ENCODE data around the gene ASCC2. TPM values are rescaled to one million over a fixed set of nuclear protein-coding genes. Genes with fewer than 3 reads are reported as not detected.
A peak's percentile ranks its signal among the peaks of the same experiment; 100 is the strongest.
"Not testable (repeated sequence)": the region's sequence is repeated elsewhere in the genome, so short reads cannot be mapped to it uniquely, and the experiment has no call there.

ASCC2 gene
- total RNA-seq, 1 donor from 2014 or later, result 33.8 TPM

- intact Hi-C loops (cut with DNase I), result loop anchor here (5.0 kb wide), 4 partner anchors 47 to 237 kb away; partner anchors contain the start of gene MTMR3
- ATAC-seq (no peak), DNase-seq (ENCODE audit: missing footprints) (no peak)
Observed at GRCh38 chr22:29769723-29770321, 68.3 kb downstream of the ASCC2 start.

- no peak for ATAC-seq
- intact Hi-C loops (cut with DNase I), result loop anchor here (5.0 kb wide), 4 partner anchors 49 to 239 kb away; partner anchors contain the start of gene MTMR3
Observed at GRCh38 chr22:29768052-29768693, 69.9 kb downstream of the ASCC2 start.

GRCh38 chr22:29767171-29768051 is 70.7 kb downstream of the ASCC2 start, which contains the start of gene UQCR10:
Gene UQCR10 (plus strand): TSS chr22:29767369. CDS start chr22:29767399, 30 bp downstream.
- intact Hi-C loops (cut with DNase I), result loop anchor here (5.0 kb wide), 4 partner anchors 50 to 240 kb away; partner anchors contain the start of gene MTMR3

More at GRCh38 chr22:29768052-29768693, 69.9 kb downstream of the ASCC2 start:
- DNase-seq (ENCODE audit: missing footprints), result no peak

GRCh38 chr22:29766632-29767170 is 71.4 kb downstream of the ASCC2 start, which contains the start of gene ZMAT5:
Gene ZMAT5 (minus strand): TSS chr22:29767007. CDS start chr22:29748544, 18,463 bp downstream.
- ATAC-seq, result peak; percentile 98
- peak; percentile 96 for DNase-seq (ENCODE audit: missing footprints)
- intact Hi-C loops (cut with DNase I), result loop anchor here (5.0 kb wide), 4 partner anchors 51 to 241 kb away; partner anchors contain the start of gene MTMR3

More at GRCh38 chr22:29767171-29768051, 70.7 kb downstream of the ASCC2 start, which contains the start of gene UQCR10:
- ATAC-seq (peak; percentile 92), DNase-seq (ENCODE audit: missing footprints) (peak; percentile 99)

- ATAC-seq, result no peak
Observed at GRCh38 chr22:29765905-29766631, 72.0 kb downstream of the ASCC2 start.

GRCh38 chr22:29762263-29762662 is 75.8 kb downstream of the ASCC2 start:
- no peak for DNase-seq (ENCODE audit: missing footprints)
- intact Hi-C loops (cut with DNase I), result no loop called here
- ATAC-seq, result no peak

More at GRCh38 chr22:29765905-29766631, 72.0 kb downstream of the ASCC2 start:
- intact Hi-C loops (cut with DNase I), result loop anchor here (5.0 kb wide), 4 partner anchors 51 to 241 kb away; partner anchors contain the start of gene MTMR3
- no peak for DNase-seq (ENCODE audit: missing footprints)

- no peak for ATAC-seq
- no peak for DNase-seq (ENCODE audit: missing footprints)
- intact Hi-C loops (cut with DNase I), result no loop called here
Observed at GRCh38 chr22:29758959-29759358, 79.1 kb downstream of the ASCC2 start.

GRCh38 chr22:29758068-29758622 is 79.9 kb downstream of the ASCC2 start:
- ATAC-seq, result no peak
- intact Hi-C loops (cut with DNase I), result no loop called here
- no peak for DNase-seq (ENCODE audit: missing footprints)

GRCh38 chr22:29757096-29757495 is 81.0 kb downstream of the ASCC2 start:
- ATAC-seq, result no peak
- intact Hi-C loops (cut with DNase I), result no loop called here
- no peak for DNase-seq (ENCODE audit: missing footprints)

GRCh38 chr22:29756341-29756740 is 81.7 kb downstream of the ASCC2 start:
- intact Hi-C loops (cut with DNase I), result no loop called here
- no peak for ATAC-seq
- DNase-seq (ENCODE audit: missing footprints), result no peak

GRCh38 chr22:29755889-29756288 is 82.2 kb downstream of the ASCC2 start:
- no peak for ATAC-seq
- no peak for DNase-seq (ENCODE audit: missing footprints)
- intact Hi-C loops (cut with DNase I), result no loop called here

GRCh38 chr22:29754658-29755395 is 83.2 kb downstream of the ASCC2 start:
- intact Hi-C loops (cut with DNase I); DNase-seq (ENCODE audit: missing footprints); ATAC-seq: not testable (repeated sequence)

GRCh38 chr22:29753808-29754657 is 84.0 kb downstream of the ASCC2 start:
- no peak for ATAC-seq
- intact Hi-C loops (cut with DNase I), result no loop called here

GRCh38 chr22:29751669-29752068 is 86.4 kb downstream of the ASCC2 start:
- no peak for DNase-seq (ENCODE audit: missing footprints)
- no peak for ATAC-seq

More at GRCh38 chr22:29753808-29754657, 84.0 kb downstream of the ASCC2 start:
- no peak for DNase-seq (ENCODE audit: missing footprints)

GRCh38 chr22:29750559-29751538 is 87.2 kb downstream of the ASCC2 start:
- no peak for DNase-seq (ENCODE audit: missing footprints)
- intact Hi-C loops (cut with DNase I), result no loop called here
- no peak for ATAC-seq

More at GRCh38 chr22:29751669-29752068, 86.4 kb downstream of the ASCC2 start:
- intact Hi-C loops (cut with DNase I), result no loop called here
